Trophoblast cell (in vitro differentiated cells and primary cell): ENCODE data around the gene ZNF22.
A peak's percentile ranks its signal among the peaks of the same experiment; 100 is the strongest.

Source experiments
- DNase-seq, 2 donors: peaks; one replicate each; pipeline ENCODE4 v3.0.0-alpha.2; 2016
- H2AFZ ChIP-seq: 2 replicates; pipeline ENCODE4 v1.6.1; 2013; ENCODE audit warnings: low read length, moderate library complexity, mild to moderate bottlenecking; ENCODE audit not compliant: insufficient read depth, poor library complexity
- H2AK5ac ChIP-seq: 2 replicates; pipeline ENCODE4 v1.6.1; 2013; ENCODE audit warnings: mild to moderate bottlenecking, low read length
- H2BK120ac ChIP-seq: 2 replicates; pipeline ENCODE4 v1.6.1; 2013; ENCODE audit warnings: low read length, mild to moderate bottlenecking, moderate library complexity; ENCODE audit not compliant: insufficient read depth, poor library complexity
- H2BK12ac ChIP-seq: 2 replicates; pipeline ENCODE4 v1.6.1; 2013; ENCODE audit warnings: mild to moderate bottlenecking, low read length, moderate library complexity
- H2BK5ac ChIP-seq: 2 replicates; pipeline ENCODE4 v1.6.1; 2013; ENCODE audit warnings: low read length, low read depth, moderate library complexity, mild to moderate bottlenecking; ENCODE audit not compliant: poor library complexity
- H3K14ac ChIP-seq: 2 replicates; pipeline ENCODE4 v1.6.1; 2013; ENCODE audit warnings: mild to moderate bottlenecking, low read length
- H3K18ac ChIP-seq: 2 replicates; pipeline ENCODE4 v1.6.1; 2013; ENCODE audit warnings: mild to moderate bottlenecking, low read length
- H3K23ac ChIP-seq: 2 replicates; pipeline ENCODE4 v1.6.1; 2013; ENCODE audit warnings: low read length
- H3K27ac ChIP-seq: 2 replicates; pipeline ENCODE4 v1.5.1; 2013; ENCODE audit warnings: low read depth, mild to moderate bottlenecking, inconsistent platforms, low read length, moderate library complexity
- H3K27me3 ChIP-seq: 2 replicates; pipeline ENCODE4 v1.6.1; 2013; ENCODE audit warnings: inconsistent platforms, mild to moderate bottlenecking, low read length, moderate library complexity; ENCODE audit not compliant: insufficient read depth
- H3K36me3 ChIP-seq, 2 experiments: 1 replicate in 1 of 2; 2 replicates in 1 of 2; pipeline ENCODE4 v1.6.1; 2013; ENCODE audit warnings: low read length in 2 of 2, mild to moderate bottlenecking in 2 of 2, moderate library complexity in 1 of 2; ENCODE audit not compliant: insufficient read depth in 2 of 2, control insufficient read depth in 1 of 2
- H3K4ac ChIP-seq: 2 replicates; pipeline ENCODE4 v1.6.1; 2013; ENCODE audit warnings: low read depth, mild to moderate bottlenecking, low read length, moderate library complexity
- H3K4me1 ChIP-seq, 2 experiments: 1 replicate in 1 of 2; 2 replicates in 1 of 2; pipeline ENCODE4 v1.6.1; 2013; ENCODE audit warnings: low read length in 2 of 2, mild to moderate bottlenecking in 2 of 2, moderate library complexity in 1 of 2; ENCODE audit not compliant: insufficient read depth in 2 of 2, control insufficient read depth in 1 of 2
- H3K4me2 ChIP-seq: 2 replicates; pipeline ENCODE4 v1.6.1; 2013; ENCODE audit warnings: inconsistent platforms, mild to moderate bottlenecking, low read length, moderate library complexity
- H3K4me3 ChIP-seq: 2 replicates; pipeline ENCODE4 v1.5.1; 2013; ENCODE audit warnings: mild to moderate bottlenecking, low read depth, low read length, inconsistent platforms
- H3K79me1 ChIP-seq: one replicate; pipeline ENCODE4 v1.6.1; 2013; ENCODE audit warnings: low read length
- H3K79me2 ChIP-seq: 2 replicates; pipeline ENCODE4 v1.6.1; 2013; ENCODE audit warnings: low read length, mild to moderate bottlenecking; ENCODE audit not compliant: control insufficient read depth, insufficient read depth, poor library complexity
- H3K9ac ChIP-seq: 2 replicates; pipeline ENCODE4 v1.6.1; 2013; ENCODE audit warnings: mild to moderate bottlenecking, low read length
- H3K9me3 ChIP-seq: 2 replicates; pipeline ENCODE4 v1.6.1; 2013; ENCODE audit warnings: low read depth, mild to moderate bottlenecking, control low read depth, inconsistent platforms, low read length; ENCODE audit not compliant: insufficient read depth
- H4K12ac ChIP-seq: 2 replicates; pipeline ENCODE4 v1.6.1; 2013; ENCODE audit warnings: low read depth, mild to moderate bottlenecking, low read length, moderate library complexity
- H4K8ac ChIP-seq: 2 replicates; pipeline ENCODE4 v1.6.1; 2013; ENCODE audit warnings: low read depth, mild to moderate bottlenecking, low read length, moderate library complexity
- H4K91ac ChIP-seq: one replicate; pipeline ENCODE4 v1.6.1; 2013; ENCODE audit warnings: low read depth, mild to moderate bottlenecking, low read length, moderate library complexity
- WGBS: extraction: QIAGEN DNeasy Blood & Tissue Kit; methylation state at CpG from one replicate; pipeline ENCODE4 v1.1.7; 2013; ENCODE audit warnings: missing lambda C conversion rate; ENCODE audit not compliant: insufficient read length, insufficient coverage; ENCODE audit errors: extremely low coverage; 5-methylcytosine and 5-hydroxymethylcytosine counted together

ZNF22 gene

GRCh38 chr10:44980309-44981171 lies 20.2 kb upstream of the ZNF22 start:
- Histone ChIP-seq H2AK5ac (peak overlapping the region; percentile 84), H3K4me1 (peaks cover 50 to 61% of the 10 kb centered on the region in 2 experiments), H2AFZ (peak overlapping the region; percentile 55), H4K12ac (no peak overlapping the region), H3K27me3 (no peaks in the 10 kb centered on the region), H3K27ac (peak overlapping the region; percentile 45), H3K4ac (peak overlapping the region; percentile 7), H3K9me3 (no peaks in the 10 kb centered on the region), H3K9ac (no peak overlapping the region), H4K8ac (peak overlapping the region; percentile 18), H3K18ac (peak overlapping the region; percentile 44), H3K4me2 (no peak overlapping the region), H3K4me3 (no peak overlapping the region), H2BK120ac (peak overlapping the region; percentile 37), H3K14ac (peak overlapping the region; percentile 41), H3K23ac (no peak overlapping the region), H4K91ac (peak overlapping the region; percentile 95), H3K36me3 (peaks cover 9 to 13% of the 10 kb centered on the region in 2 experiments), H2BK12ac (peak overlapping the region; percentile 89), H2BK5ac (no peak overlapping the region), H3K79me1 (peaks cover 47% of the 10 kb centered on the region), H3K79me2 (peaks cover 6% of the 10 kb centered on the region)
- DNase-seq = no peak
- no CpG with 5 or more reads among the region's 14 CpGs for WGBS

- peaks cover 46 to 53% of the 10 kb centered on the region in 2 experiments for H3K4me1 ChIP-seq
- peak overlapping the region; percentile 80 for H2BK120ac ChIP-seq
- no CpG with 5 or more reads among the region's 11 CpGs for WGBS
- peak overlapping the region; percentile 38 for H3K4ac ChIP-seq
- H3K27me3 ChIP-seq = no peaks in the 10 kb centered on the region
- peak overlapping the region; percentile 95 for H4K91ac ChIP-seq
- peak in 1 of 2 donors; percentile 72 for DNase-seq
- peak overlapping the region; percentile 82 for H2BK12ac ChIP-seq
- H3K36me3 ChIP-seq = peaks cover 9 to 13% of the 10 kb centered on the region in 2 experiments
- H4K12ac ChIP-seq = no peak overlapping the region
- peak overlapping the region; percentile 69 for H3K18ac ChIP-seq
- no peak overlapping the region for H3K9ac ChIP-seq
- no peak overlapping the region for H3K4me3 ChIP-seq
- H3K4me2 ChIP-seq = no peak overlapping the region
- peak overlapping the region; percentile 47 for H3K14ac ChIP-seq
- no peaks in the 10 kb centered on the region for H3K9me3 ChIP-seq
- no peak overlapping the region for H3K23ac ChIP-seq
- no peak overlapping the region for H4K8ac ChIP-seq
- H3K79me2 ChIP-seq = peaks cover 6% of the 10 kb centered on the region
- peak overlapping the region; percentile 40 for H2AK5ac ChIP-seq
- H3K27ac ChIP-seq = peak overlapping the region; percentile 45
- H2BK5ac ChIP-seq = peak overlapping the region; percentile 47
- H3K79me1 ChIP-seq = peaks cover 43% of the 10 kb centered on the region
- no peak overlapping the region for H2AFZ ChIP-seq
Observed at GRCh38 chr10:44981172-44982113, 19.3 kb upstream of the ZNF22 start.

GRCh38 chr10:44982114-44982460 lies 18.6 kb upstream of the ZNF22 start:
- Histone ChIP-seq H3K4me3 (no peak overlapping the region), H3K36me3 (peaks cover 6 to 10% of the 10 kb centered on the region in 2 experiments), H3K79me2 (peaks cover 6% of the 10 kb centered on the region), H2AFZ (no peak overlapping the region), H3K27ac (no peak overlapping the region), H3K4me2 (no peak overlapping the region), H2BK5ac (no peak overlapping the region), H2BK120ac (peak overlapping the region; percentile 80), H3K23ac (no peak overlapping the region), H4K91ac (peak overlapping the region; percentile 40), H3K9me3 (no peaks in the 10 kb centered on the region), H4K8ac (no peak overlapping the region), H4K12ac (no peak overlapping the region), H2BK12ac (peak overlapping the region; percentile 82), H3K9ac (no peak overlapping the region), H3K27me3 (no peaks in the 10 kb centered on the region), H3K18ac (peak overlapping the region; percentile 69), H3K14ac (peak overlapping the region; percentile 4), H2AK5ac (peak overlapping the region; percentile 40), H3K79me1 (peaks cover 43% of the 10 kb centered on the region), H3K4me1 (peaks cover 41 to 47% of the 10 kb centered on the region in 2 experiments), H3K4ac (no peak overlapping the region)
- WGBS = no CpG with 5 or more reads among the region's 9 CpGs
- peak in 1 of 2 donors; percentile 21 for DNase-seq

DNA sequence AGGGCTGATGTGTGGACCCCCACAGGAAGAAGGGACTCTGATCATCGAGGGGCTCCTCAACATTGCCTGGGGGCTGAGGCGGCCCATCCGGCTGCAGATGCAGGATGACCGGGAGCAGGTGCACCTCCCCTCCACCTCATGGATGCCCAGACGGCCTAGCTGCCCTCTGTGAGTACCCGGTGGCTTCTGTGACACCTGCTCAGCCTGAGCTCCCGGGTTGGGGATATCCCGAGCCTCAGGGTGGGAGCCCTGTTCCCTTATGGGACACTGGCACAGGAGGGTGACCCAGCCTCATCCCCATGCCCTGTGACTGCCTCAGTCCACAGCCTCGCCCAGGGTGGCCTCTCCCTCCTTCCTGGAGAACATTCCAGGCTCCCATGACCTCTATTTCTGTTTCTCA lies 18.2 kb upstream of the ZNF22 start:
- Histone ChIP-seq H4K8ac (no peak overlapping the region), H2AK5ac (no peak overlapping the region), H3K27me3 (no peaks in the 10 kb centered on the region), H4K12ac (no peak overlapping the region), H3K23ac (no peak overlapping the region), H3K79me2 (peaks cover 6% of the 10 kb centered on the region), H3K4me3 (no peak overlapping the region), H3K36me3 (peaks cover 6 to 10% of the 10 kb centered on the region in 2 experiments), H2BK120ac (no peak overlapping the region), H3K14ac (no peak overlapping the region), H3K9ac (no peak overlapping the region), H3K18ac (no peak overlapping the region), H2AFZ (no peak overlapping the region), H3K4me2 (no peak overlapping the region), H3K27ac (no peak overlapping the region), H3K9me3 (no peaks in the 10 kb centered on the region), H2BK5ac (no peak overlapping the region), H3K4me1 (peaks cover 36 to 43% of the 10 kb centered on the region in 2 experiments), H3K4ac (no peak overlapping the region), H4K91ac (peak overlapping the region; percentile 8), H2BK12ac (peak overlapping the region; percentile 2), H3K79me1 (peaks cover 40% of the 10 kb centered on the region)
- DNase-seq = no peak
- WGBS = no CpG with 5 or more reads among the region's 9 CpGs
